ENCODE measurements around the gene SLCO1B1.

DNA sequence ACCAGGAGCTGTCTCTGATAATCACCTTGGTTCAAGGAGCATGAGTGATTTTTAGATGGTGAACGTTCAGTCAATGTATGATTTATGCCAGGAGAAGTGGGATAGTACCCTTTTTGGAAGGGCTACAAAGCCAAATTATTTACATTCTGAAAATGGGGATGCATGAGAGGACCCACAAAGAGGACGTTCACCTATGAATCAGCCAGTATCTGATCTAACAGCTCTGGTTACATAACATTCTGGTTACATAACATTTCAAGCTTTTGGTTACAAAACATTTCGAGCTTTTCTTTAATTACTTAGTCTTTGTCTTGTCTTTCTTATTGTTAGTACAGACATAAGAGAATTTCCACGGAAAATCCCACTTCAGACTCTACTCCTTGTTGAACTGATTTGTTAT is 134.9 kb downstream of the SLCO1B1 start:
- TF ChIP-seq, protein P1, sequence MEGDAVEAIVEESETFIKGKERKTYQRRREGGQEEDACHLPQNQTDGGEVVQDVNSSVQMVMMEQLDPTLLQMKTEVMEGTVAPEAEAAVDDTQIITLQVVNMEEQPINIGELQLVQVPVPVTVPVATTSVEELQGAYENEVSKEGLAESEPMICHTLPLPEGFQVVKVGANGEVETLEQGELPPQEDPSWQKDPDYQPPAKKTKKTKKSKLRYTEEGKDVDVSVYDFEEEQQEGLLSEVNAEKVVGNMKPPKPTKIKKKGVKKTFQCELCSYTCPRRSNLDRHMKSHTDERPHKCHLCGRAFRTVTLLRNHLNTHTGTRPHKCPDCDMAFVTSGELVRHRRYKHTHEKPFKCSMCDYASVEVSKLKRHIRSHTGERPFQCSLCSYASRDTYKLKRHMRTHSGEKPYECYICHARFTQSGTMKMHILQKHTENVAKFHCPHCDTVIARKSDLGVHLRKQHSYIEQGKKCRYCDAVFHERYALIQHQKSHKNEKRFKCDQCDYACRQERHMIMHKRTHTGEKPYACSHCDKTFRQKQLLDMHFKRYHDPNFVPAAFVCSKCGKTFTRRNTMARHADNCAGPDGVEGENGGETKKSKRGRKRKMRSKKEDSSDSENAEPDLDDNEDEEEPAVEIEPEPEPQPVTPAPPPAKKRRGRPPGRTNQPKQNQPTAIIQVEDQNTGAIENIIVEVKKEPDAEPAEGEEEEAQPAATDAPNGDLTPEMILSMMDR (conservative IDR thresholded peaks at IDR 0.05 in 1 of 2, IDR thresholded peaks at IDR 0.05 in 1 of 2; ENCODE audit: low read depth in 1 of 2, low read length in 2 of 2), result no peak
- no peak for TF ChIP-seq EZH2 (IDR thresholded peaks at IDR 0.05; ENCODE audit: low read length, missing control alignments)
